Gastrocnemius medialis (tissue), 4 donors: ENCODE results near the gene SCLY. TPM values are rescaled to one million over a fixed set of nuclear protein-coding genes. Genes with fewer than 3 reads are reported as not detected.
"Not testable (repeated sequence)": the region's sequence is repeated elsewhere in the genome, so short reads cannot be mapped to it uniquely, and the experiment has no call there.

Experiments
- ATAC-seq, 2 donors: fragments of 150-250 bp; one replicate each; pipeline ENCODE4 v1.9.1; 2016
- DNase-seq, 2 donors: peaks; one replicate each; pipeline ENCODE4 v3.0.0-alpha.2; 2019
- H3K27ac ChIP-seq, 4 donors: fragments of 200-600 bp; sonication (generic); 1 replicate in 1 of 4; 2 replicates in 3 of 4; pipeline ENCODE4 v1.5.1; 2016 to 2018; ENCODE audit warnings: mild to moderate bottlenecking in 2 of 4, moderate library complexity in 1 of 4
- H3K27me3 ChIP-seq, 3 donors: fragments of 200-600 bp; sonication (generic) in 2 of 3; 1 replicate in 1 of 3; 2 replicates in 2 of 3; pipeline versions ENCODE4 v1.5.1 to v1.6.0; 2016 to 2019; ENCODE audit warnings: mild to moderate bottlenecking in 1 of 3, moderate library complexity in 1 of 3
- H3K36me3 ChIP-seq, 2 donors: fragments of 200-600 bp; sonication (generic) in 1 of 2; one replicate each; pipeline ENCODE4 v1.5.1; 2017 to 2018
- H3K4me1 ChIP-seq, 2 donors: fragments of 200-600 bp; sonication (generic) in 1 of 2; one replicate each; pipeline ENCODE4 v1.5.1; 2016 to 2017; ENCODE audit warnings: mild to moderate bottlenecking in 2 of 2
- H3K4me3 ChIP-seq, 4 donors: fragments of 200-600 bp; sonication (generic) in 3 of 4; 1 replicate in 1 of 4; 2 replicates in 3 of 4; pipeline ENCODE4 v1.5.1; 2016 to 2019; ENCODE audit warnings: mild to moderate bottlenecking in 2 of 4
- H3K9me3 ChIP-seq, 3 donors: fragments of 200-600 bp; sonication (generic) in 2 of 3; 1 replicate in 1 of 3; 2 replicates in 2 of 3; pipeline ENCODE4 v1.5.1; 2016 to 2019
- CTCF ChIP-seq, 5 experiments: fragments of 450-650 bp in 3 of 5; fragments of 200-600 bp in 2 of 5; sonication (generic) in 2 of 5; IDR thresholded peaks in 4 of 5; conservative IDR thresholded peaks in 1 of 5; 1 replicate in 4 of 5; 2 replicates in 1 of 5; pipeline ENCODE4 v1.5.1; 2016 to 2019; ENCODE audit warnings: antibody characterized with exemption in 5 of 5, mild to moderate bottlenecking in 3 of 5, moderate library complexity in 3 of 5
- POLR2A ChIP-seq, 2 donors: fragments of 450-650 bp; IDR thresholded peaks; one replicate each; pipeline ENCODE4 v1.6.1; 2017; ENCODE audit warnings: antibody characterized with exemption in 2 of 2, mild to moderate bottlenecking in 2 of 2, moderate library complexity in 2 of 2
- in situ Hi-C, 4 donors: fragments of 200-750 bp; cut with MboI; loops; one replicate each; pipeline versions ENCODE4 v1.15.0 to v1.8.0; 2017; ENCODE audit warnings: low sequenced_read_pairs in 4 of 4
- intact Hi-C: fragments of 100-400 bp; cut with DNase I; formaldehyde crosslinking; loops from one replicate; pipeline ENCODE4 v1.15.1; 2023; ENCODE audit warnings: low total_unique reads
- total RNA-seq, 4 donors: library from RNA; depleted of rRNA; stranded (reverse); fragments of >200 nt; gene quantifications; one replicate each; pipeline versions ENCODE4 v1.1.0 to v1.2.3, GENCODE V29; 2016

SCLY gene
- total RNA-seq, 4 donors from 2014 or later = 3.3 to 9.7 (median 5.6) TPM

- intact Hi-C loops (no loop called here), in situ Hi-C loops (no loop called here)
- Histone ChIP-seq H3K27ac (no peak overlapping the region), H3K27me3 (no peaks in the 10 kb centered on the region), H3K4me1 (peaks cover 8 to 10% of the 10 kb centered on the region in 2 donors), H3K4me3 (no peak overlapping the region), H3K36me3 (peaks cover 0 to 25% of the 10 kb centered on the region in 2 donors), H3K9me3 (no peaks in the 10 kb centered on the region)
- ATAC-seq (no peak), DNase-seq (no peak)
- TF ChIP-seq POLR2A (IDR thresholded peaks at IDR 0.05) (no peak), CTCF (IDR thresholded peaks at IDR 0.05 in 4 of 5, conservative IDR thresholded peaks at IDR 0.05 in 1 of 5) (no peak)
Observed at GRCh38 chr2:238066218-238066617, 5.4 kb downstream of the SCLY start.

GRCh38 chr2:238066718-238067117 lies 5.9 kb downstream of the SCLY start:
- H3K27ac ChIP-seq, in situ Hi-C loops, H3K4me1 ChIP-seq, DNase-seq, intact Hi-C loops, ATAC-seq, H3K9me3 ChIP-seq, H3K27me3 ChIP-seq, H3K4me3 ChIP-seq: not testable (repeated sequence)
- H3K36me3 ChIP-seq = peaks cover 0 to 25% of the 10 kb centered on the region in 2 donors

- H3K9me3 ChIP-seq = no peaks in the 10 kb centered on the region
- DNase-seq (no peak), ATAC-seq (no peak)
- H3K27ac ChIP-seq = no peak overlapping the region
- in situ Hi-C loops = no loop called here
- no peaks in the 10 kb centered on the region for H3K4me1 ChIP-seq
- no peak overlapping the region for H3K4me3 ChIP-seq
- H3K36me3 ChIP-seq = peaks cover 0 to 26% of the 10 kb centered on the region in 2 donors
- no peak for TF ChIP-seq CTCF (IDR thresholded peaks at IDR 0.05 in 4 of 5, conservative IDR thresholded peaks at IDR 0.05 in 1 of 5)
- TF ChIP-seq POLR2A (IDR thresholded peaks at IDR 0.05) = no peak
- intact Hi-C loops = no loop called here
- no peaks in the 10 kb centered on the region for H3K27me3 ChIP-seq
Observed at GRCh38 chr2:238067939-238068338, 7.1 kb downstream of the SCLY start.

- Histone ChIP-seq H3K36me3 (peaks cover 0 to 33% of the 10 kb centered on the region in 2 donors), H3K4me1 (no peaks in the 10 kb centered on the region), H3K27me3 (no peaks in the 10 kb centered on the region), H3K4me3 (no peak overlapping the region), H3K9me3 (no peaks in the 10 kb centered on the region), H3K27ac (no peak overlapping the region)
- ATAC-seq = no peak
- no peak for TF ChIP-seq POLR2A (IDR thresholded peaks at IDR 0.05)
- no peak for TF ChIP-seq CTCF (IDR thresholded peaks at IDR 0.05 in 4 of 5, conservative IDR thresholded peaks at IDR 0.05 in 1 of 5)
- intact Hi-C loops = no loop called here
- in situ Hi-C loops = no loop called here
- no peak for DNase-seq
Observed at GRCh38 chr2:238069021-238069709, 8.4 kb downstream of the SCLY start.

GRCh38 chr2:238069877-238070276 lies 9.1 kb downstream of the SCLY start:
- no peaks in the 10 kb centered on the region for H3K4me1 ChIP-seq
- ATAC-seq (no peak), DNase-seq (no peak)
- TF ChIP-seq POLR2A (IDR thresholded peaks at IDR 0.05) (no peak), CTCF (IDR thresholded peaks at IDR 0.05 in 4 of 5, conservative IDR thresholded peaks at IDR 0.05 in 1 of 5) (no peak)
- no peak overlapping the region for H3K27ac ChIP-seq
- in situ Hi-C loops (no loop called here), intact Hi-C loops (no loop called here)
- no peak overlapping the region for H3K4me3 ChIP-seq
- H3K36me3 ChIP-seq = peaks cover 0 to 27% of the 10 kb centered on the region in 2 donors
- H3K9me3 ChIP-seq = no peaks in the 10 kb centered on the region
- no peaks in the 10 kb centered on the region for H3K27me3 ChIP-seq
